GM12878 (cell line): ENCODE data around the gene GRM7. TPM values are rescaled to one million over a fixed set of nuclear protein-coding genes. Genes with fewer than 3 reads are reported as not detected.

Source experiments
- ATAC-seq: fragments of 200-7000 bp; cut with Tn5 transposase; 3 replicates; pipeline ENCODE4 v1.9.1; 2020; ENCODE audit warnings: mild to moderate bottlenecking, moderate library complexity
- BruUV-seq: library from RNA; stranded (reverse); fragments of 400-500 nt; replicated peaks from 2 replicates; lab custom pipeline; 2021; lab: Mats Ljungman, UMichigan
- CTCF ChIA-PET: fragments of 300-600 bp; sonication (Branson Sonifier 250); formaldehyde crosslinking; extraction: SDS; loops from one replicate; lab custom pipeline; 2021; ENCODE audit warnings: inconsistent platforms; lab: Yijun Ruan, JAX
- POLR2A ChIA-PET: fragments of 350-600 bp; formaldehyde crosslinking; extraction: SDS; loops from one replicate; lab custom pipeline; 2021; ENCODE audit warnings: inconsistent platforms; lab: Charles Lee
- RAD21 ChIA-PET: fragments of 300-600 bp; sonication (Branson Sonifier 250); formaldehyde crosslinking; loops from one replicate; lab custom pipeline; 2023; ENCODE audit warnings: antibody characterized with exemption; ENCODE audit not compliant: unreplicated experiment; lab: Charles Lee
- SMC1A ChIA-PET: fragments of 300-600 bp; sonication (Branson Sonifier 250); formaldehyde crosslinking; loops from one replicate; lab custom pipeline; 2023; ENCODE audit not compliant: unreplicated experiment, uncharacterized antibody; lab: Charles Lee
- DNase-seq: peaks from one replicate; pipeline ENCODE4 v3.0.0-alpha.2; 2011; ENCODE audit warnings: low read depth, low spot score
- FAIRE-seq: peaks from 3 replicates; lab custom pipeline; 2011; peaks lifted over from hg19 to GRCh38; lab: Jason Lieb, UNC
- H2AFZ ChIP-seq: 2 replicates; pipeline ENCODE4 v1.6.0; 2011; ENCODE audit warnings: low read depth, low read length, control low read depth; ENCODE audit not compliant: control insufficient read depth
- H3K27ac ChIP-seq: 2 replicates; pipeline ENCODE4 v1.5.1; 2011; ENCODE audit warnings: control low read depth; ENCODE audit not compliant: control insufficient read depth, insufficient read depth
- H3K27me3 ChIP-seq, 2 experiments: replicated peaks in 1 of 2; 2 replicates each; pipeline versions ENCODE4 v1.6.0 to v1.6.1; 2011; ENCODE audit warnings: low read length in 1 of 2; ENCODE audit not compliant: control insufficient read depth in 2 of 2, insufficient read depth in 2 of 2
- H3K36me3 ChIP-seq, 2 experiments: 2 replicates each; pipeline ENCODE4 v1.5.1; 2011; ENCODE audit warnings: low read length in 1 of 2; ENCODE audit not compliant: control insufficient read depth in 2 of 2, insufficient read depth in 2 of 2
- H3K4me1 ChIP-seq: 2 replicates; pipeline ENCODE4 v1.6.1; 2011; ENCODE audit warnings: mild to moderate bottlenecking, low read length, moderate library complexity, mixed read lengths; ENCODE audit not compliant: control insufficient read depth, insufficient read depth
- H3K4me2 ChIP-seq: 2 replicates; pipeline ENCODE4 v1.6.0; 2011; ENCODE audit warnings: control low read depth; ENCODE audit not compliant: control insufficient read depth, insufficient read depth
- H3K4me3 ChIP-seq: fragments of 200-600 bp; sonication (generic); 2 replicates; pipeline ENCODE4 v1.5.1; 2016
- H3K79me2 ChIP-seq: 2 replicates; pipeline ENCODE4 v1.6.0; 2011; ENCODE audit warnings: low read length; ENCODE audit not compliant: control insufficient read depth, insufficient read depth
- H3K9ac ChIP-seq: 2 replicates; pipeline ENCODE4 v1.8.0; 2011; ENCODE audit warnings: low read length, control low read depth, mixed read lengths; ENCODE audit not compliant: control insufficient read depth, insufficient read depth
- H3K9me3 ChIP-seq: replicated peaks from 3 replicates; pipeline ENCODE4 v1.5.1; 2011; ENCODE audit warnings: mild to moderate bottlenecking, low read length; ENCODE audit not compliant: control insufficient read depth, insufficient read depth
- H4K20me1 ChIP-seq: 2 replicates; pipeline ENCODE4 v1.6.0; 2011; ENCODE audit not compliant: control insufficient read depth, insufficient read depth
- CBX5 ChIP-seq: sonication (generic); IDR thresholded peaks from 2 replicates; pipeline ENCODE4 v1.6.1; 2016; ENCODE audit warnings: low read depth, moderate library complexity, mild to moderate bottlenecking, inconsistent platforms
- CEBPZ ChIP-seq: fragments of 150-350 bp; IDR thresholded peaks from 2 replicates; pipeline ENCODE4 v1.6.1; 2016; ENCODE audit warnings: low read depth, low read length
- SPI1 ChIP-seq: IDR thresholded peaks from 2 replicates; pipeline ENCODE4 v1.6.1; 2011; ENCODE audit warnings: low read depth, mild to moderate bottlenecking, low read length, moderate library complexity, borderline replicate concordance; ENCODE audit not compliant: insufficient read depth
- ZBTB4 ChIP-seq: fragments of 450-650 bp; formaldehyde crosslinking; IDR thresholded peaks from 2 replicates; pipeline ENCODE4 v1.4.0; 2022; ENCODE audit warnings: mild to moderate bottlenecking, moderate library complexity
- WGBS: methylation state at CpG from one replicate; pipeline ENCODE4 v1.1.6; 2016; ENCODE audit warnings: low lambda C conversion rate; ENCODE audit not compliant: insufficient replicate concordance, insufficient coverage; ENCODE audit errors: missing lambda C conversion rate; 5-methylcytosine and 5-hydroxymethylcytosine counted together
- in situ Hi-C: fragments of 300-500 bp; cut with MboI; formaldehyde crosslinking; loops from 9 replicates; pipeline ENCODE4 v1.14.3; 2018; ENCODE audit warnings: mixed read lengths
- intact Hi-C: fragments of 100-400 bp; cut with micrococcal nuclease; formaldehyde crosslinking; loops from one replicate; pipeline ENCODE4 v1.14.2; 2022; ENCODE audit not compliant: unreplicated experiment
- polyA plus RNA-seq, 11 experiments: library from polyadenylated mRNA; depleted of rRNA in 4 of 11; unstranded in 6 of 11; stranded (reverse) in 5 of 11; fragments of >200 nt; fragmentation: Nextera tagmentation in 4 of 11; fragmentation: Illumina TruSeq in 1 of 11; extraction: Ambion mirVana in 4 of 11; extraction: Trizol in 1 of 11; gene quantifications; 1 replicate in 1 of 11; 2 replicates in 10 of 11; pipeline versions ENCODE4 v1.2.1 to v1.2.3, GENCODE V29; 2011 to 2016; ENCODE audit warnings: inconsistent platforms in 2 of 11, missing spikeins in 2 of 11, low read depth in 1 of 11
- total RNA-seq, 4 experiments: library from RNA; depleted of rRNA in 3 of 4; stranded (reverse); fragments of >200 nt in 3 of 4; fragmentation: Illumina TruSeq in 1 of 4; extraction: Trizol in 1 of 4; gene quantifications; 2 replicates each; pipeline versions ENCODE4 v1.2.1 to v1.2.3, GENCODE V29; 2013 to 2021

GRM7 gene
- total and polyA plus RNA-seq, 10 of the 15 experiments (the other 5 are each of a cell fraction or from before 2014, with no cell fraction given), result not detected

- no peak for FAIRE-seq
- H3K27ac ChIP-seq, result no peak overlapping the region
- no peak overlapping the region for H3K9ac ChIP-seq
- H3K4me1 ChIP-seq, result no peaks in the 10 kb centered on the region
- H3K4me3 ChIP-seq, result no peak overlapping the region
- no TSS peak for BruUV-seq
- ATAC-seq, result no peak
- H3K27me3 ChIP-seq, result no peaks in the 10 kb centered on the region
- intact Hi-C loops, result no loop called here
- no peak overlapping the region for H3K4me2 ChIP-seq
- H3K79me2 ChIP-seq, result no peaks in the 10 kb centered on the region
- RAD21 ChIA-PET, result no interaction called here
- in situ Hi-C loops, result no loop called here
- no peak for DNase-seq
- WGBS, result no CpG with 5 or more reads among the region's 1 CpG
- no peaks in the 10 kb centered on the region for H4K20me1 ChIP-seq
- TF ChIP-seq SPI1, result no peak
- TF ChIP-seq CBX5, result no peak
- no peak for TF ChIP-seq CEBPZ
- SMC1A ChIA-PET, result no interaction called here
- no peaks in the 10 kb centered on the region for H3K36me3 ChIP-seq
- H2AFZ ChIP-seq, result no peak overlapping the region
- no peaks in the 10 kb centered on the region for H3K9me3 ChIP-seq
- CTCF ChIA-PET, result no interaction called here
- POLR2A ChIA-PET, result no interaction called here
Observed at GRCh38 chr3:7305561-7305960, 444.6 kb downstream of the GRM7 start.

GRCh38 chr3:7306901-7307300 is 446.0 kb downstream of the GRM7 start:
- no peaks in the 10 kb centered on the region for H3K79me2 ChIP-seq
- WGBS, result 1% methylated on average over 3 of the region's 3 CpGs
- no peaks in the 10 kb centered on the region for H4K20me1 ChIP-seq
- ChIA-PET SMC1A (interaction anchor here (1.0 kb wide), 1 partner anchor 9 kb away, joined by 3 read pairs; no protein-coding TSS in a partner anchor), RAD21 (no interaction called here), POLR2A (no interaction called here), CTCF (no interaction called here)
- no peaks in the 10 kb centered on the region for H3K4me1 ChIP-seq
- no peak overlapping the region for H3K4me3 ChIP-seq
- H2AFZ ChIP-seq, result no peak overlapping the region
- BruUV-seq, result no TSS peak
- no peak for DNase-seq
- in situ Hi-C loops, result no loop called here
- H3K9ac ChIP-seq, result no peak overlapping the region
- no peak for TF ChIP-seq ZBTB4 (CRISPR knock-in tag)
- no peak for ATAC-seq
- H3K4me2 ChIP-seq, result no peak overlapping the region
- intact Hi-C loops, result no loop called here
- no peaks in the 10 kb centered on the region for H3K36me3 ChIP-seq
- no peaks in the 10 kb centered on the region for H3K9me3 ChIP-seq
- H3K27ac ChIP-seq, result no peak overlapping the region
- H3K27me3 ChIP-seq, result no peaks in the 10 kb centered on the region
- no peak for FAIRE-seq
